AG04450 (cell line): ENCODE results near the gene RAX2. TPM values are rescaled to one million over a fixed set of nuclear protein-coding genes. Genes with fewer than 3 reads are reported as not detected.

Experiments
- CTCF ChIA-PET: fragments of 300-600, 350-600 bp; formaldehyde crosslinking; extraction: SDS; loops from one replicate; lab custom pipeline; 2022; ENCODE audit warnings: antibody characterized with exemption, inconsistent platforms; lab: Charles Lee
- POLR2A ChIA-PET: fragments of 350-600 bp; formaldehyde crosslinking; extraction: SDS; loops from one replicate; lab custom pipeline; 2021; ENCODE audit warnings: antibody characterized with exemption, inconsistent platforms; lab: Yijun Ruan, JAX
- DNase-seq: peaks from one replicate; pipeline ENCODE4 v3.0.0-alpha.2; 2011; ENCODE audit warnings: low read depth, low spot score
- H3K27ac ChIP-seq: one replicate; pipeline ENCODE4 v1.5.1; 2012; ENCODE audit warnings: low read depth, low read length, control low read depth
- H3K27me3 ChIP-seq: one replicate; pipeline ENCODE4 v1.6.0; 2012; ENCODE audit warnings: low read length; ENCODE audit not compliant: control insufficient read depth, insufficient read depth
- H3K4me3 ChIP-seq: 2 replicates; pipeline ENCODE4 v1.5.1; 2011; ENCODE audit warnings: mild to moderate bottlenecking, low read depth, low read length, control low read depth
- H3K9me3 ChIP-seq: 2 replicates; pipeline ENCODE4 v1.5.1; 2012; ENCODE audit warnings: low read length; ENCODE audit not compliant: control insufficient read depth, insufficient read depth
- CTCF ChIP-seq: IDR thresholded peaks from 2 replicates; pipeline ENCODE4 v1.5.1; 2011; ENCODE audit warnings: low read depth, low read length, control low read depth, inconsistent platforms
- polyA plus RNA-seq: library from polyadenylated mRNA; depleted of rRNA; stranded (reverse); fragments of >200 nt; gene quantifications from 2 replicates; pipeline ENCODE4 v1.2.3, GENCODE V29; 2011

The RAX2 gene
- polyA plus RNA-seq, 1 experiment, result not detected

- no peak for TF ChIP-seq CTCF
- DNase-seq, result no peak
- CTCF ChIA-PET, result no interaction called here
- no peak overlapping the region for H3K4me3 ChIP-seq
- POLR2A ChIA-PET, result no interaction called here
- H3K9me3 ChIP-seq, result peaks cover 43% of the 10 kb centered on the region
- H3K27ac ChIP-seq, result no peak overlapping the region
- peaks cover 4% of the 10 kb centered on the region for H3K27me3 ChIP-seq
Measured at GRCh38 chr19:3778104-3778867, 6.3 kb upstream of the RAX2 start.

- no peak overlapping the region for H3K4me3 ChIP-seq
- ChIA-PET POLR2A (no interaction called here), CTCF (no interaction called here)
- no peak for DNase-seq
- peaks cover 4% of the 10 kb centered on the region for H3K27me3 ChIP-seq
- TF ChIP-seq CTCF, result no peak
- no peak overlapping the region for H3K27ac ChIP-seq
- H3K9me3 ChIP-seq, result peaks cover 28% of the 10 kb centered on the region
Measured at GRCh38 chr19:3776479-3777040, 4.5 kb upstream of the RAX2 start.

- CTCF ChIA-PET, result no interaction called here
- H3K4me3 ChIP-seq, result no peak overlapping the region
- H3K9me3 ChIP-seq, result peaks cover 21% of the 10 kb centered on the region
- no peak for DNase-seq
- TF ChIP-seq CTCF, result no peak
- POLR2A ChIA-PET, result no interaction called here
- peaks cover 4% of the 10 kb centered on the region for H3K27me3 ChIP-seq
- H3K27ac ChIP-seq, result no peak overlapping the region
Measured at GRCh38 chr19:3775831-3776230, 3.8 kb upstream of the RAX2 start.

- H3K27ac ChIP-seq, result no peak overlapping the region
- no peak for DNase-seq
- H3K4me3 ChIP-seq, result no peak overlapping the region
- ChIA-PET CTCF (no interaction called here), POLR2A (no interaction called here)
- no peak for TF ChIP-seq CTCF
- peaks cover 18% of the 10 kb centered on the region; the same call in 1 of the 2 replicates for H3K9me3 ChIP-seq
- peaks cover 4% of the 10 kb centered on the region for H3K27me3 ChIP-seq
Measured at GRCh38 chr19:3775374-3775711, 3.3 kb upstream of the RAX2 start.

- peaks cover 4% of the 10 kb centered on the region for H3K27me3 ChIP-seq
- no peak for TF ChIP-seq CTCF
- POLR2A ChIA-PET, result no interaction called here
- CTCF ChIA-PET, result no interaction called here
- H3K27ac ChIP-seq, result no peak overlapping the region
- H3K4me3 ChIP-seq, result no peak overlapping the region
- H3K9me3 ChIP-seq, result peaks cover 18% of the 10 kb centered on the region; the same call in 1 of the 2 replicates
- no peak for DNase-seq
Measured at GRCh38 chr19:3774621-3775373, 2.8 kb upstream of the RAX2 start.
